Frontal cortex (tissue), 4 donors: ENCODE results near the gene NR6A1. TPM values are rescaled to one million over a fixed set of nuclear protein-coding genes. Genes with fewer than 3 reads are reported as not detected.
A peak's percentile ranks its signal among the peaks of the same experiment; 100 is the strongest.

Experiments
- DNase-seq, 2 donors: peaks; one replicate each; pipeline ENCODE4 v3.0.0; 2012; ENCODE audit warnings: low spot score in 2 of 2
- FAIRE-seq: peaks from 2 replicates; lab custom pipeline; 2012; peaks lifted over from hg19 to GRCh38; lab: Jason Lieb, UNC
- total RNA-seq: library from RNA; depleted of rRNA; stranded (reverse); fragments of >200 nt; gene quantifications from one replicate; pipeline ENCODE4 v1.2.3, GENCODE V29; 2014
- donor health status: control.
- donor health status: control.
- donor health status: control.

The NR6A1 gene
- total RNA-seq, 1 donor from 2014 or later, result 1.6 TPM

GRCh38 chr9:124665391-124666058 lies 105.6 kb downstream of the NR6A1 start:
- no peak for FAIRE-seq
- no peak for DNase-seq

GRCh38 chr9:124664143-124664542 lies 107.0 kb downstream of the NR6A1 start:
- FAIRE-seq (no peak), DNase-seq (no peak)

GRCh38 chr9:124663046-124663961 lies 107.8 kb downstream of the NR6A1 start:
- FAIRE-seq (no peak), DNase-seq (no peak)

GRCh38 chr9:124662561-124662960 lies 108.5 kb downstream of the NR6A1 start:
- DNase-seq (no peak), FAIRE-seq (no peak)

GRCh38 chr9:124661271-124661670 lies 109.8 kb downstream of the NR6A1 start:
- FAIRE-seq (no peak), DNase-seq (no peak)

- DNase-seq (peak in 1 of 2 donors; percentile 3), FAIRE-seq (no peak)
Measured at GRCh38 chr9:124660341-124660801, 110.7 kb downstream of the NR6A1 start.

GRCh38 chr9:124659099-124659659 lies 111.9 kb downstream of the NR6A1 start:
- FAIRE-seq, result no peak
- DNase-seq, result peak; percentile 11 to 49

- DNase-seq, result peak; percentile 37 to 43
- no peak for FAIRE-seq
Measured at GRCh38 chr9:124658165-124659017, 112.7 kb downstream of the NR6A1 start.

- no peak for FAIRE-seq
Measured at GRCh38 chr9:124657516-124657915, 113.6 kb downstream of the NR6A1 start.

GRCh38 chr9:124654431-124654830 lies 116.7 kb downstream of the NR6A1 start:
- DNase-seq, result no peak
- no peak for FAIRE-seq

More at GRCh38 chr9:124657516-124657915, 113.6 kb downstream of the NR6A1 start:
- no peak for DNase-seq

GRCh38 chr9:124652615-124653393 lies 118.3 kb downstream of the NR6A1 start:
- DNase-seq, result no peak
- FAIRE-seq, result no peak

GRCh38 chr9:124652203-124652602 lies 118.9 kb downstream of the NR6A1 start:
- FAIRE-seq, result no peak
- no peak for DNase-seq

GRCh38 chr9:124645274-124645673 lies 125.8 kb downstream of the NR6A1 start:
- DNase-seq (no peak), FAIRE-seq (no peak)

GRCh38 chr9:124639637-124640036 lies 131.5 kb downstream of the NR6A1 start:
- FAIRE-seq, result no peak
- DNase-seq, result no peak

GRCh38 chr9:124635285-124635684 lies 135.8 kb downstream of the NR6A1 start:
- no peak for FAIRE-seq
- no peak for DNase-seq

GRCh38 chr9:124632077-124632621 lies 139.0 kb downstream of the NR6A1 start:
- no peak for DNase-seq
- no peak for FAIRE-seq

GRCh38 chr9:124631326-124631725 lies 139.8 kb downstream of the NR6A1 start:
- DNase-seq (no peak), FAIRE-seq (no peak)

- FAIRE-seq (no peak), DNase-seq (no peak)
Measured at GRCh38 chr9:124629600-124629999, 141.5 kb downstream of the NR6A1 start.

GRCh38 chr9:124628741-124629140 lies 142.4 kb downstream of the NR6A1 start:
- FAIRE-seq, result no peak
- no peak for DNase-seq
